Heart left ventricle (tissue), 16 donors: ENCODE results near the gene SH3RF2. TPM values are rescaled to one million over a fixed set of nuclear protein-coding genes. Genes with fewer than 3 reads are reported as not detected.
"Not testable (repeated sequence)": the region's sequence is repeated elsewhere in the genome, so short reads cannot be mapped to it uniquely, and the experiment has no call there.

Source experiments
- ATAC-seq, 4 donors: fragments of 200-7000 bp; cut with Tn5 transposase; one replicate each; pipeline ENCODE4 v1.9.1; 2020 to 2022; ENCODE audit warnings: moderate library complexity in 4 of 4, mild to moderate bottlenecking in 3 of 4, moderate number of reproducible peaks in 1 of 4
- DNase-seq, 5 donors: peaks; one replicate each; pipeline ENCODE4 v3.0.0-alpha.2; 2020
- H3K27ac ChIP-seq, 12 donors: fragments of 200-600 bp; sonication (generic) in 4 of 12; one replicate each; pipeline versions ENCODE4 v1.5.0 to v1.8.0; 2016 to 2022; ENCODE audit warnings: mild to moderate bottlenecking in 2 of 12
- H3K27me3 ChIP-seq, 9 donors: fragments of 200-600 bp; sonication (generic) in 2 of 9; one replicate each; pipeline versions ENCODE4 v1.5.1 to v1.8.0; 2016 to 2022; ENCODE audit warnings: mild to moderate bottlenecking in 3 of 9
- H3K36me3 ChIP-seq, 9 donors: fragments of 200-600 bp; sonication (generic) in 2 of 9; one replicate each; pipeline versions ENCODE4 v1.5.0 to v1.8.0; 2018 to 2022; ENCODE audit warnings: mild to moderate bottlenecking in 2 of 9
- H3K4me1 ChIP-seq, 12 donors: fragments of 200-600 bp; sonication (generic) in 4 of 12; one replicate each; pipeline versions ENCODE4 v1.5.0 to v1.8.0; 2016 to 2022; ENCODE audit warnings: mild to moderate bottlenecking in 3 of 12
- H3K4me3 ChIP-seq, 12 donors: fragments of 200-600 bp; sonication (generic) in 4 of 12; one replicate each; pipeline versions ENCODE4 v1.5.0 to v1.8.0; 2017 to 2022; ENCODE audit warnings: mild to moderate bottlenecking in 9 of 12, moderate library complexity in 4 of 12
- H3K9me3 ChIP-seq, 12 donors: fragments of 200-600 bp; sonication (generic) in 4 of 12; one replicate each; pipeline versions ENCODE4 v1.5.0 to v1.8.0; 2016 to 2022; ENCODE audit warnings: mild to moderate bottlenecking in 1 of 12
- CTCF ChIP-seq, 12 donors: fragments of 200-600 bp; sonication (generic) in 4 of 12; IDR thresholded peaks; one replicate each; pipeline versions ENCODE4 v1.5.0 to v1.8.0; 2018 to 2022; ENCODE audit warnings: antibody characterized with exemption in 12 of 12, mild to moderate bottlenecking in 5 of 12
- POLR2A ChIP-seq, 2 donors: fragments of 450-650 bp; IDR thresholded peaks; one replicate each; pipeline ENCODE4 v1.6.1; 2017; ENCODE audit warnings: antibody characterized with exemption in 2 of 2, mild to moderate bottlenecking in 2 of 2, moderate library complexity in 2 of 2
- whole genome bisulfite sequencing, 4 donors: extraction: QIAGEN DNeasy Blood & Tissue Kit in 2 of 4; methylation state at CpG; one replicate each; pipeline versions ENCODE4 v1.1.5 to v1.1.7; 2013 to 2018; 5-methylcytosine and 5-hydroxymethylcytosine counted together
- intact Hi-C, 10 donors: fragments of 100-400 bp; cut with DNase I; formaldehyde crosslinking; loops; one replicate each; pipeline versions ENCODE4 v1.11.1 to v1.14.2; 2022
- polyA plus RNA-seq, 2 donors: library from polyadenylated mRNA; stranded (reverse); fragments of 200-250 nt; gene quantifications; one replicate each; pipeline ENCODE4 v1.2.3, GENCODE V29; 2013
- total RNA-seq, 9 donors: library from RNA; depleted of rRNA in 2 of 9; stranded (reverse); fragments of >200 nt in 2 of 9; fragmentation: NEBNext Ultra II Directional in 3 of 9; extraction: Animal tissue kit (Norgen Biotek cat#: 25700) in 3 of 9; gene quantifications; one replicate each; pipeline versions ENCODE4 v1.1.0 to v1.2.4, GENCODE V29; 2016 to 2023
- donor health status: ischemic (EF 13 %, LVEDD 7.1; RV severe dilation, severe dysfunction).
- donor health status: healthy with polysubstance abuse.
- donor health status: DM: no; HTN: yes; CAD: no.
- donor health status: DM: no; HTN: no; CAD: no.
- donor health status: ischemic (EF 25% LVEDD 6.9; RV normal size, moderate dysfunction).
- donor health status: ischemic (EF 25% LVEDD 5.7; RV mildly dilated, moderate dysfunction).
- donor health status: healthy.
- donor health status: DM: yes; HTN: yes; CAD: no.
- donor health status: ischemic (EF 35%, LVEDD 5.7; RV mildly dilated, moderate dysfunction).
- donor health status: nonischemic (EF 11% LVEDD 7.7; RV severe dilation, severe dysfunction).
- donor health status: DM: yes; HTN: yes; CAD: no.
- donor health status: PGD.
- donor health status: ischemic (EF 29% LVEDD 5.4; RV normal size, mild dysfunction).
- donor health status: nonischemic (EF 23%, LVEDD 6.1; RV moderate dilation, normal function).

SH3RF2 gene
- total and polyA plus RNA-seq, 11 donors: 31.3 to 750 (median 180) TPM

GRCh38 chr5:145949474-145949873 is 13.1 kb downstream of the SH3RF2 start:
- H3K27me3 ChIP-seq: no peaks in the 10 kb centered on the region
- H3K9me3 ChIP-seq: no peaks in the 10 kb centered on the region
- no peak for DNase-seq
- intact Hi-C loops: loop anchor here in 1 of 10 donors (10.0 kb wide), 1 partner anchor 175 kb away; no protein-coding TSS in a partner anchor
- no peak for ATAC-seq
- H3K4me3 ChIP-seq: no peak overlapping the region
- peak overlapping the region in 3 of 12 donors; percentile 7 to 59 (median 16) for H3K27ac ChIP-seq
- H3K36me3 ChIP-seq: no peaks in the 10 kb centered on the region
- WGBS, 4 donors: 57 to 73% (median 64%) methylated on average over 2 of the region's 2 CpGs
- TF ChIP-seq POLR2A (IDR thresholded peaks at IDR 0.05) (no peak), CTCF (IDR thresholded peaks at IDR 0.05) (no peak)
- peaks cover 0 to 64% (median 11%) of the 10 kb centered on the region in 12 donors for H3K4me1 ChIP-seq

- intact Hi-C loops: no loop called here
- H3K4me1 ChIP-seq: peaks cover 0 to 49% (median 7%) of the 10 kb centered on the region in 12 donors
- ATAC-seq: peak; percentile 70 to 87 (median 82)
Observed at GRCh38 chr5:145951071-145951470, 14.7 kb downstream of the SH3RF2 start.

GRCh38 chr5:145953202-145953601 is 16.8 kb downstream of the SH3RF2 start:
- no peaks in the 10 kb centered on the region for H3K9me3 ChIP-seq
- H3K4me1 ChIP-seq: peaks cover 0 to 38% (median 4%) of the 10 kb centered on the region in 12 donors
- no peak for DNase-seq
- H3K36me3 ChIP-seq: no peaks in the 10 kb centered on the region
- no peak overlapping the region for H3K27ac ChIP-seq
- H3K4me3 ChIP-seq: no peak overlapping the region
- peak in 3 of 4 donors; percentile 47 to 52 (median 49) for ATAC-seq
- 28 to 42% (median 38%) methylated on average over 2 of the region's 2 CpGs for WGBS, 4 donors
- TF ChIP-seq CTCF (IDR thresholded peaks at IDR 0.05) (no peak), POLR2A (IDR thresholded peaks at IDR 0.05) (no peak)
- intact Hi-C loops: loop anchor here in 1 of 10 donors (2.0 kb wide), 1 partner anchor 14 kb away; no protein-coding TSS in a partner anchor
- H3K27me3 ChIP-seq: no peaks in the 10 kb centered on the region

More at GRCh38 chr5:145951071-145951470, 14.7 kb downstream of the SH3RF2 start:
- WGBS, 4 donors: 23 to 44% (median 39%) methylated on average over 3 of the region's 3 CpGs
- no peaks in the 10 kb centered on the region for H3K27me3 ChIP-seq
- no peak overlapping the region for H3K27ac ChIP-seq
- H3K4me3 ChIP-seq: no peak overlapping the region
- no peaks in the 10 kb centered on the region for H3K36me3 ChIP-seq
- DNase-seq: no peak
- H3K9me3 ChIP-seq: no peaks in the 10 kb centered on the region
- TF ChIP-seq POLR2A (IDR thresholded peaks at IDR 0.05): no peak

GRCh38 chr5:145954140-145954539 is 17.8 kb downstream of the SH3RF2 start:
- peaks cover 0 to 30% (median 4%) of the 10 kb centered on the region in 12 donors for H3K4me1 ChIP-seq
- H3K27me3 ChIP-seq, DNase-seq, H3K27ac ChIP-seq, H3K36me3 ChIP-seq, ATAC-seq, H3K9me3 ChIP-seq, intact Hi-C loops, H3K4me3 ChIP-seq: not testable (repeated sequence)
- WGBS, 4 donors: 93 to 97% (median 96%) methylated on average over 3 of the region's 3 CpGs

- H3K4me1 ChIP-seq: peaks cover 0 to 8% (median 0%) of the 10 kb centered on the region in 12 donors
- H3K36me3 ChIP-seq: no peaks in the 10 kb centered on the region
- no peaks in the 10 kb centered on the region for H3K9me3 ChIP-seq
- no peak for ATAC-seq
- no peak overlapping the region for H3K4me3 ChIP-seq
- no peak overlapping the region for H3K27ac ChIP-seq
- intact Hi-C loops: no loop called here
- no peak for TF ChIP-seq POLR2A (IDR thresholded peaks at IDR 0.05)
- no peak for TF ChIP-seq CTCF (IDR thresholded peaks at IDR 0.05)
- H3K27me3 ChIP-seq: no peaks in the 10 kb centered on the region
- WGBS, 4 donors: 85 to 92% (median 88%) methylated on average over 3 of the region's 3 CpGs
- DNase-seq: no peak
Observed at GRCh38 chr5:145957388-145957787, 21.0 kb downstream of the SH3RF2 start.
